Colonic mucosa (tissue), 4 donors: ENCODE data around the gene FGF19. TPM values are rescaled to one million over a fixed set of nuclear protein-coding genes. Genes with fewer than 3 reads are reported as not detected.

Experiments used
- DNase-seq: peaks from one replicate; pipeline ENCODE4 v3.0.0-alpha.2; 2020
- H3K27ac ChIP-seq: fragments of 200-600 bp; one replicate; pipeline ENCODE4 v1.8.0; 2021
- H3K27me3 ChIP-seq: fragments of 200-600 bp; one replicate; pipeline ENCODE4 v1.8.0; 2021
- H3K36me3 ChIP-seq: fragments of 200-600 bp; one replicate; pipeline ENCODE4 v1.8.0; 2021
- H3K4me1 ChIP-seq: fragments of 200-600 bp; one replicate; pipeline ENCODE4 v1.8.0; 2021; ENCODE audit warnings: mild to moderate bottlenecking
- H3K4me3 ChIP-seq: fragments of 200-600 bp; one replicate; pipeline ENCODE4 v1.8.0; 2021
- H3K9ac ChIP-seq, 2 donors: one replicate each; pipeline ENCODE4 v1.7.0; 2013; ENCODE audit warnings: control low read depth in 2 of 2, low read depth in 2 of 2, low read length in 2 of 2
- H3K9me3 ChIP-seq: fragments of 200-600 bp; one replicate; pipeline ENCODE4 v1.8.0; 2021
- intact Hi-C: fragments of 100-400 bp; cut with DNase I; formaldehyde crosslinking; loops from one replicate; pipeline ENCODE4 v1.14.1; 2022
- total RNA-seq, 2 donors: library from RNA; stranded (reverse); fragmentation: NEBNext Ultra II Directional in 1 of 2; extraction: Animal tissue kit (Norgen Biotek cat#: 25700) in 1 of 2; gene quantifications; one replicate each; pipeline ENCODE4 v1.2.1, GENCODE V29; 2021
- TF ChIP-seq, protein P1 (sequence below): fragments of 200-600 bp; IDR thresholded peaks from one replicate; pipeline ENCODE4 v1.8.0; 2022; ENCODE audit warnings: antibody characterized with exemption, mild to moderate bottlenecking
- donor health status: healthy.
- donor health status: DM: no; HTN: no; CAD: no.
- donor health status: DM: no; HTN: no; CAD: no.

The FGF19 gene
- total RNA-seq, 2 donors from 2014 or later, result 0.22 TPM; not detected in 1

GRCh38 chr11:69686452-69686851, 17.4 kb downstream of the FGF19 start:
- Histone ChIP-seq H3K4me1 (no peaks in the 10 kb centered on the region), H3K4me3 (no peak overlapping the region), H3K9ac (no peak overlapping the region), H3K36me3 (no peaks in the 10 kb centered on the region), H3K9me3 (no peaks in the 10 kb centered on the region), H3K27ac (no peak overlapping the region), H3K27me3 (no peaks in the 10 kb centered on the region)
- intact Hi-C loops, result loop anchor here (5.0 kb wide), 2 partner anchors 116 to 511 kb away; no protein-coding TSS in a partner anchor
- TF ChIP-seq, protein P1, sequence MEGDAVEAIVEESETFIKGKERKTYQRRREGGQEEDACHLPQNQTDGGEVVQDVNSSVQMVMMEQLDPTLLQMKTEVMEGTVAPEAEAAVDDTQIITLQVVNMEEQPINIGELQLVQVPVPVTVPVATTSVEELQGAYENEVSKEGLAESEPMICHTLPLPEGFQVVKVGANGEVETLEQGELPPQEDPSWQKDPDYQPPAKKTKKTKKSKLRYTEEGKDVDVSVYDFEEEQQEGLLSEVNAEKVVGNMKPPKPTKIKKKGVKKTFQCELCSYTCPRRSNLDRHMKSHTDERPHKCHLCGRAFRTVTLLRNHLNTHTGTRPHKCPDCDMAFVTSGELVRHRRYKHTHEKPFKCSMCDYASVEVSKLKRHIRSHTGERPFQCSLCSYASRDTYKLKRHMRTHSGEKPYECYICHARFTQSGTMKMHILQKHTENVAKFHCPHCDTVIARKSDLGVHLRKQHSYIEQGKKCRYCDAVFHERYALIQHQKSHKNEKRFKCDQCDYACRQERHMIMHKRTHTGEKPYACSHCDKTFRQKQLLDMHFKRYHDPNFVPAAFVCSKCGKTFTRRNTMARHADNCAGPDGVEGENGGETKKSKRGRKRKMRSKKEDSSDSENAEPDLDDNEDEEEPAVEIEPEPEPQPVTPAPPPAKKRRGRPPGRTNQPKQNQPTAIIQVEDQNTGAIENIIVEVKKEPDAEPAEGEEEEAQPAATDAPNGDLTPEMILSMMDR, result no peak
- DNase-seq, result no peak

GRCh38 chr11:69685348-69685747, 18.5 kb downstream of the FGF19 start:
- peak overlapping the region; percentile 9 for H3K4me3 ChIP-seq
- no peaks in the 10 kb centered on the region for H3K27me3 ChIP-seq
- no peak overlapping the region for H3K27ac ChIP-seq
- intact Hi-C loops, result loop anchor here (2.0 to 5.0 kb wide), 3 partner anchors 117 to 512 kb away; no protein-coding TSS in a partner anchor
- H3K9ac ChIP-seq, result no peak overlapping the region
- no peaks in the 10 kb centered on the region for H3K4me1 ChIP-seq
- H3K9me3 ChIP-seq, result no peaks in the 10 kb centered on the region
- no peak for DNase-seq
- TF ChIP-seq, protein P1, result no peak
- no peaks in the 10 kb centered on the region for H3K36me3 ChIP-seq

DNA sequence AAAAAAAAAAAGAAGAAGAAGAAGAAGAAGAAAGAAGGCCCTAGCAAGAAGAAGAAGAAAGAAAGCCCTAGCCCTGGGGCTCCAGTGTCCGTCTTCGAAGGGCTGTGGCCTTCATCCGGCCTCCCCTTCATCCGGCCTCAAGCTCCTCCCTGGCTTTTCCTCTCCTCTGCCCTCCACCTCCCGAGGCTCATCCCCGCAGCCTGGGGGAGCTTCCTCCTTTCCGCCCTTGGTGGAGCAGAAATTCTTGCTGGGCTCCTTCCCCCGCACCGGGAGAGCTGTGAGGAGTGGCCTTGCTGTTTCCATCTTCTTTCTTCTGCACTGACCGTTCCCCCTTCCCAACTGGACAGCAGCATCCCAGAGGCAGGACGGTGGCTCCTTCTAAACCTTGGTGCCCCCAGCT, 19.2 kb downstream of the FGF19 start:
- no peak overlapping the region for H3K4me3 ChIP-seq
- intact Hi-C loops, result loop anchor here (2.0 to 5.0 kb wide), 3 partner anchors 118 to 513 kb away; no protein-coding TSS in a partner anchor
- no peak for DNase-seq
- no peak overlapping the region for H3K9ac ChIP-seq
- H3K36me3 ChIP-seq, result no peaks in the 10 kb centered on the region
- H3K27ac ChIP-seq, result no peak overlapping the region
- H3K9me3 ChIP-seq, result no peaks in the 10 kb centered on the region
- no peaks in the 10 kb centered on the region for H3K4me1 ChIP-seq
- TF ChIP-seq, protein P1, result no peak
- no peaks in the 10 kb centered on the region for H3K27me3 ChIP-seq

GRCh38 chr11:69683764-69684333, 20.0 kb downstream of the FGF19 start:
- no peak for DNase-seq
- H3K4me1 ChIP-seq, result no peaks in the 10 kb centered on the region
- TF ChIP-seq, protein P1, result peak; percentile 39
- H3K27me3 ChIP-seq, result no peaks in the 10 kb centered on the region
- no peak overlapping the region for H3K27ac ChIP-seq
- no peaks in the 10 kb centered on the region for H3K36me3 ChIP-seq
- H3K9ac ChIP-seq, result no peak overlapping the region
- intact Hi-C loops, result loop anchor here (2.0 kb wide), 1 partner anchor 205 kb away; no protein-coding TSS in a partner anchor
- H3K9me3 ChIP-seq, result no peaks in the 10 kb centered on the region
- H3K4me3 ChIP-seq, result no peak overlapping the region

DNA sequence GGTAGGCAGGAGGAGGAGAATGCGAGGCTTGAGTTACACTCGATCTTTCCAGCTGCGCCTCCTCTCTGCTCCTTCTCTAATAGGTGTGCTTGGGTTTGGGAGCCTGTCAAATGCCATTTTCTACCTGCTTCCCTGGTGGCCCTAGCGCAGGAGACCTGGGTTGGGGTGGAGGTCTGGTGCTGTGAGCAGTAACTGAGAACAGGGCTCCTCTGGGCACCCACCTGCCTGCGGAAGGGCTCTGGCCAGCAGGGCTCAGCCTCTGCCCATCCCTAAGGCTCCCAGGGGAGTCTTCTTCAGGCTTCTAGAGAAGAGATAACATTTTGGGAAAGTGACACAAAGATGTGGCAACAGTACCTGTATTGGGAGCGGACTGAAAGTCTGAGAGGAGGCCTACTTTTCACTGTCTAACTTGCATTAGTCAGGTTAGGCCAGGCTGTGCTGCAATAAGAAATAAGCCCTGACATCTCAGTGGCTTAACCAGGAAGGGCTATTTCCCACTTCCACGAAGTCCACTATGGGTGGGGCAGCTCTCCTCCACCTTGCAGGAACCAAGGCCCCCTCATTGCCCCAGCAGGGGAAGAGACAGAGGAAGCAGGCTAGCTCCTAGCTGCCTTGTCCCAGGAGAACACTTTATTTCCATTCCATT, 21.0 kb downstream of the FGF19 start:
- DNase-seq, result no peak
- no peaks in the 10 kb centered on the region for H3K36me3 ChIP-seq
- intact Hi-C loops, result no loop called here
- no peak overlapping the region for H3K9ac ChIP-seq
- no peak overlapping the region for H3K4me3 ChIP-seq
- TF ChIP-seq, protein P1, result no peak
- H3K27ac ChIP-seq, result no peak overlapping the region
- H3K4me1 ChIP-seq, result no peaks in the 10 kb centered on the region
- no peaks in the 10 kb centered on the region for H3K9me3 ChIP-seq
- H3K27me3 ChIP-seq, result no peaks in the 10 kb centered on the region
